RCC 7860 (cell line): ENCODE data around the gene AICDA.
"Not testable (repeated sequence)": the region's sequence is repeated elsewhere in the genome, so short reads cannot be mapped to it uniquely, and the experiment has no call there.

Experiments
- DNase-seq: peaks from one replicate; pipeline ENCODE4 v3.0.0-alpha.2; 2015; ENCODE audit warnings: low spot score
- FAIRE-seq: peaks from 2 replicates; lab custom pipeline; 2012; peaks lifted over from hg19 to GRCh38; lab: Jason Lieb, UNC

AICDA gene

DNA sequence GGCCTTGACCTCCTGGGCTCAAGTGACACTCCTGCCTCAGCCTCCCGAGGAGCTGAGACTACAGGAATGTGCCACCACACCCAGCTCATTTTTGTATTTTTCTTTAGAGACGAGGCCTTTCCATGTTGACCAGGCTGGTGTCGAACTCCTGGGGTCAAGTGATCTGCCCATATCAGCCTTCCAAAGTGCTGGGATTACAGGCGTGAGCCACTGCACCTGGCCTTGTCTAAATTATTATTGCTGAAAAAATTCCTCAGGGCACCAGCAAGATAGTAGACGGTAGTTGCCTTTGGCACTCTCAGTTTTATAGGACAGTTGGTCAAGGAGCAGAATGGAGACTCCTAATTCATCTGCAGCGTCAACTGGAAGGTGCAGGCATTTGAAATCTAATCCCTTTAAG is 2.5 kb upstream of the AICDA start:
- DNase-seq (no peak), FAIRE-seq (no peak)

DNA sequence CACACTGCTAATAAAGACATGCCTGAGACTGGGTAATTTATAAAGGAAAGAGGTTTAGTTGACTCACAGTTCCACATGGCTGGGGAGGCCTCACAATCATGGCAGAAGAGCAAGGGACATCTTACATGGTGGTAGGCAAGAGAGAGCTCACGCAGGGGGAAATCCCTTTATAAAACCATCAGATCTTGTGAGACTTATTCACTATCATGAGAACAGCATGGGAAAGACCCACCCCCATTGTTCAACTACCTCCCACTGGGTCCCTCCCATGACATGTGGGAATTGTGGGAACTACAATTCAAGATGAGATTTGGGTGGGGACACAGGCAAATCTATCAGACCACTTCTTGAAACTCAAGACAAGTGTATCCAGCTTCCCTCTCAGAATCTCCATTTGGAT is 1.2 kb upstream of the AICDA start:
- not testable (repeated sequence) for DNase-seq, FAIRE-seq

DNA sequence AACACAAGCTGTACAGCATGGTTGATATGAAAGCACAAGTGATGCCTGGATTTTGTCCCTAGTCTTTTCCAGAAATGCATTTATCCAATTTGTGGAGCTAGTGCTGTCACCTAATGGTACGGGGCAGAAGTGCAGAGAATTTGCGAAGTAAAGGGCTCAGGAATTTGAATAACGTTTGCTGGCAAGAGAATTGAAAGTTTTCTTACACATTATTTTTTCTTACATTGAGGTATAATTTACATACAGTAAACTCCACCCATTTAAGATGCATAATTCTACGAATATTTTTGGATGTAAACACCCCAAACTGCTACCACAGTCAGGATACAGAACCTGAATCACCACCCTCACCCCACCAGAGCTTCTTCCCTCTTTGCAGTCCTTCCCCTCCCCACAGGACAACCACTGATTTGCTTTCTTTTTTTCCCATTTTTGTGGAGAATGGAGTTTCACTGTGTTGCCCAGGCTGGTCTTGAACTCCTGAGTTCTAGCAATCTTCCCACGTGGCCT is 3.5 kb downstream of the AICDA start:
- DNase-seq (peak; percentile 28), FAIRE-seq (peak; percentile 61)

DNA sequence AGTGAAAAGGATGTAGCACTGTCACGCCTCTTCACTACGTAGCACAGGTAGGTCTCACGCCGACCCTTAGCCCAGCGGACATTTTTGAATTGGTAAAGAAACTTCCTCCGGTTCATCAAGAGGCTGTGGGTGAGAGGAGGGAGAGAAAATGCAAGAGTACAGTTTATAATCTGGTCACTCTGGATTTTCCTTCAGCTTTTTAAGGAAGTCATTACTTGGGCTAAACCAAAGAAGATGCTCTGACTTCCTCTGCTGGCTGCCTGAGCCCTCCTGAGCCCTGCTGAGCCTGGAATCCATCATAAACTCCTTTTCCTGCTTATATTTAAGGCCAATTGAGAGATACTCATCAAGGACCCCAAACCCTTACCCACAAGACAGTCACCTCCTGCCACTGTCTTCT is 5.8 kb downstream of the AICDA start:
- FAIRE-seq: no peak

DNA sequence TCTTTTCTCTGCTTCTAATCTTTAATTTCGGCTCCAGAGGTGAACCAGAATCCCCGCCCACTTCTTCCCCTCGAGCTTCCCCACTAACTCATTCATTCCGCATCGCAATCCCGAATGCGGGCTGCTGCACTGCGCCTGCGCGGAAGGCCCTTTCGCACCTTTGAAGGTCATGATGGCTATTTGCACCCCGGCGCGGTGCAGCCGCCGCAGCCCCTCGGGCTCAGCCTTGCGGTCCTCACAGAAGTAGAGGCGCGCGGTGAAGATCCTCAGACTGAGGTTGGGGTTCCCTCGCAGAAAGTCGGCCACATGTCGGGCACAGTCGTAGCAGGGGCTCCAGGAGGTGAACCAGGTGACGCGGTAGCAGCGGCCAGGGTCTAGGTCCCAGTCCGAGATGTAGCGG is 7.6 kb downstream of the AICDA start:
- DNase-seq (no peak), FAIRE-seq (no peak)

More for the DNA sequence above, 5.8 kb downstream of the AICDA start:
- DNase-seq: no peak

DNA sequence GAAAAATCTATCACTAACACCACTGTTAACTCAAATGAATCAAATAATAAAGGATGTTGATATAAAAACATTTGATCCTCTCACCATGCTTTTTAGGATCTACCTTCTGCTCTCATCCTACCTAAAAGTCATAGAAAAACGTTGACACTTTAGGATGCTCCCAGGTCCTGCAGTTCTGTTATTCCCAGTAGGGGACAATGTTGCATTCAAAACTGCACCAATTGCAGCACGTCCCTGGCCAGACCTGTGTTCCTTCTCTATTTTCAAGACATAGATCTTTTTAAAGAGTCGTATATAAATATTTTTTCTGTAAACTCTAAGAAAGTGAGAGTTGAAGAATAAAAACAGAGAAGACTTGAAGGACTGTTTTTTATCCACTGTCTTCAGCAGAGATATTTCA is 8.8 kb downstream of the AICDA start:
- DNase-seq: no peak
- no peak for FAIRE-seq

DNA sequence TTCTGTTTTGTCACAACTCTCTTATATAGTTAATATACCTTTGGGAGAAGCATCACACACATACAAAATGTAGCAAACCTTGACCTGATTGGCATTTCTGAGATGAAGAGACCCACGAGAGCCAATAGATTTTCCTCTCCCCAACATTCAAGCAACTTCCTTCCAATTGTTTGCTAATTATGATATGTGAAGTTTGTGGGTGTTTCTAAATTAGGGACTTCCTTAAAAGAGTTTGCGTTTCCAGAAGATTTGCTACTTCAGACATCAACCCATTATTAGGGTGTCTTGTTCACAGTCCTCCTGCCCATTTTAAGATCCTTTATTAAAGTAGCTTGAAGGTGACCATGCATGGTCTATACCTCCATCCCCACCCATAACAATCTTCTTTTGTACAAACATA is 9.4 kb downstream of the AICDA start:
- no peak for FAIRE-seq
- DNase-seq: no peak

DNA sequence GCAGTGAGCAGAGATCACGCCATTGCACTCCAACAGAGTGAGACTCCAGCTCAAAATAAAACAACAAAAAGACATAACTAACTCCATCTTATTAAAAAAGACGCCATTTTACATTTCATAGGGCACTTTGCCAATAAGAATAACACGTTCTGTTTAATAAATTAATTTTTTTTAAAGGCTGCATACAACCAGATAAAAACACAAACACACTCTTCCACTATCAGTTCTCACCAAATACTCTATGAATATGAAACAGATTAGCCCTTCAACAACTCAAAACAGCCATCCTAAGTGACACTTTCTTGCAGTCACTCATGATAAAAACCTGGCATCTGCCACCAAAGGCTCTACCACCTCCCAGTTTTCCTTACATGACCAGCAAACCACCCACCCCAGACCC is 16.1 kb downstream of the AICDA start:
- FAIRE-seq (no peak), DNase-seq (no peak)

DNA sequence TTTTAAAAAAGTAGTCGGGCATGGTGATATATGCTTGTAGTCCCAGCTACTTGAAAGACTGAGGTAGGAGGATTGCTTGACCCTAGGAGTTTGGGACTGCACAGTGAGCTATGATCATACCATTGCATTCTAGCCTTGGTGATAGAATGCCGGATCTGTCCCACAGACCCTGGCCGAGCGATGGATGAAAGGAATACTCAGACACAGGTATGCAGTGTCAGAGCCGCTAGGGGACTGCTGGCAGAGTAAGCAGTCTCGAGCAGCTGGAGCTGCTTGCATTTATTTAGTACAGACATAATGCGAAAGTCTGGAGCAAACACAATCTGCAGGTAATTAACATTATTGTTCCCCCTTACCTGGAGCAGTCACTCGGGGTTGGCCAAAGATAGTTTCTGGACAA is 18.6 kb downstream of the AICDA start:
- no peak for DNase-seq
- FAIRE-seq: no peak

DNA sequence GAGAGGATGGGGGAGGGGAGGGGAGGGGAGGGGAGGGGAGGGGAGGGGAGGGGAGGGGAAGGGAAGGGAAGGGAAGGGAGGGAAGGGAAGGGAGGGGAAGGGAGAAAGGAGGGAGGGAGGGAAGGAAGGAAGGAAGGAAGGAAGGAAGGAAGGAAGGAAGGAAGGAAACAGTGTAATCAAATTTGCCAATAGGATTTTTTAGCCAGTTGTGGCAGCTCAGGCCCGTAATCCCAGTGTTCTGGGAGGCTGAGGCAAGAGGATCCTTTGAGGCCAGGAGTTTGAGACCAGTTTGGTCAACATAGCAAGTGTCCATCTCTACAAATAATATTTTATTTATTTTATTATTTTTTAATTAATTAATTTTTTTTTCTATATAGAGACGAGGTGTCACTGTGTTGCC is 19.4 kb downstream of the AICDA start:
- DNase-seq (no peak), FAIRE-seq (no peak)

DNA sequence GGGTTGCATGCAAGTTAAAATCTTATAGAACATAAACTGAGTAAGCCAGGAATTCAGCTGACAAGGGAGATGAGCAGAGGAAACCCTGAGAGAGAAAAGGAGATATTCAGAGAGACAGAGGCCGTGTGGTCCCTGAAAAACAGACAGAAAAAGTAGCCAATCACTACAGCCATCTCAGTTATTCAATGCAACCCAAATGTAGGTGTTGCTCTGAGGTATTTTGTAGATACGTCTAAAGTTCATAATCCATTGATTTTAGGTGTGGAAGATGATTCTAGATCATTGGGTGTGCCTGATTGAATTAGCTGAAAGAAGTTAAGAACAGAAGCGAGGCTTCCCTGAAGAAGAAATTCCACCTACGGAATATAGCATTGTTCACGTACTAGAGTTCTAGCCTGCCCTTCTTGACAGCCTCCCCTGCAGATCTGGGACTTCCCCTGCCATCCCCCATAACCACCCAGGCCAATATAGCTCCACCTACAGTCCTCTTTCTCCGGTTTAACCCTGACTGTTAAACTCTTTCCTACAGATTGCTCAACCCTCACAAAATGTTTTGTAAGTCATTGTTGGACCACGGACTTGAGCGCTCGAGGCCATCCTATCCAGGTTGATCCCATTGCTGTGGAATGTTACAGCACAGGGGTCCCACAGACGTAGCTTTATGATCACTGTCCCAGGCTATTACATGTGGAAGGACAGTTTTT is 21.7 kb downstream of the AICDA start:
- DNase-seq (no peak), FAIRE-seq (no peak)

DNA sequence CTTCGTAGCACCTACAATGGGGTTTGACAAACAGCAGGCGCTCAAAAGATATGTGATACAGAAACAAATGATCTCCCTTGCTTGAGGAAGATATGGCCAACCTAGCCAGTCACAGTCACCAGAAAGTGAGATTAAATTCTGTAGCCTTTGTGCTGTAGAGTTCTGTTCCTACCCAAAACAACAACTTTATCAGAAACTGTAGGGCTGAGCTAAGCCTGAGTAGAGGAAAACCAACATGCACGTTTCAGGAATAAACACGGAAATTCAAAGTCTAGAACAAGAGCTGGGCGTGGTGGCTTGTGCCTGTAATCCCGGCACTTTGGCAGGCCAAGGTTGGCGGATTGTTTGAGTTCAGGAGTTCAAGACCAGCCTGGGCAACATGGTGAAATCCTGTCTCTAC is 23.0 kb downstream of the AICDA start:
- DNase-seq (no peak), FAIRE-seq (no peak)

DNA sequence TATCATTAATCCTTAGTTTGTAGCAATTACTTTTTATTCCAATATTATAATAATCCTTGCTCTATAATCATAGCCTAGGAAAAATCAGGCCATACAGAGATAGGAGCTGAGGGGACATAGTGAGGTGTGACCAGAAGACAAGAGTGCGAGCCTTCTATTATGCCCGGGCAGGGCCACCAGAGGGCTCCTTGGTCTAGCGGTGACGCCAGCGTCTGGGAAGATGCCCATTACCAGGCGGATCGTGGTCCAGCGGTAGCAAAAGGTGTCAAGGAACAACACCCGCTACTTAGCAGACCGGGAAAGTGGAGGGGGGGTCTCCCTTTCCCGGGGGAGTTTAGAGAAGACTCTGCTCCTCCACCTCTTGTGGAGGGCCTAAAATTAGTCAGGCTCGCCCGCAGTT is 28.2 kb downstream of the AICDA start:
- not testable (repeated sequence) for FAIRE-seq, DNase-seq

DNA sequence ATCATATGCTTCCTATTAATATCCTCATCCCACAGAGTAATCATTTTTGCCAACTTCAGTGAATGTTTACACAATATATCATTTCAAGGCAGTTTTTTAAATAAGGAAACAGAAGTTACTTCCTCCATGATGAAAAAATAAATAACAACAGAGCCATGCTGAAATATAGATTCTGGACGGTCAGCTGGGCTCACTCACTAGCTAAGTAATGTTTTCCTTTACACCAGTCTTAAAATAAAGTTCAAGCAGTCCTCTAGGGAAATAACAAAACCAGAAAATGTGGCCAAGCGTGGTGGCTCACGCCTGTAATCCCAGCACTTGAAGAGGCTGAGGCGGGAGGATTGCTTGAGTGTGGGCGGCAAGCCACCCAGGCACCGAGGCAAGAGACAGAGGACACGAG is 28.7 kb downstream of the AICDA start:
- FAIRE-seq (no peak), DNase-seq (no peak)

DNA sequence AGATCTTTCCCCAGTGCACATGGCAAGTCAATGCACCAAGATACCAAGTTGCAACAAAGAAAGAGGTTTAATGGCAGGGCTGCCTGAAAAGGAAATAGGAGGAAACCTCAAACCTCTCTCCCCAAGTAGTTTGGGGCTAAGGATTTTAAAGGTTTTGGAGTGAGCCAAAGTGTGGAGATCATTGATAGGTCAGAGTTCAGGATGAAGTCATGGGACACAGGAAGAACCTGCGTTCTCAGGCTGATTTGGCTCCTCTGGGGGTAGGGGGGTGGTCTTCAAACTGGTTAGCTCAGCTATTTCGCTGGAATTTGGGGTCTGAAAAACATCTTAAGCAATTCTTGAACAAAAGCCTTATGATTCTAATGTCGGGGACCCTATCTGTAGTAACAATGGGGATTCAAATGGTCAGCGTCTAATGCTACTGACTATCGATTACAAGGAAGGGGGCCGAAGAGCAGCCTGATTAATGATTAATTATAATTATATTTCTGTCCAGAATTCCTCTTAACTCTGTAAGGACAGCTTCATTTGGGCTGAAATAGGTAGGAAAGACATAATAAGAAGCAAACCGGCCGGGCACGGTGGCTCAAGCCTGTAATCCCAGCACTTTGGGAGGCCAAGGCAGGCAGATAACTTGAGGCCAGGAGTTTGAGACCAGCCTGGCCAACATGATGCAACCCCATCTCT is 31.4 kb downstream of the AICDA start:
- no peak for DNase-seq
- FAIRE-seq: no peak

DNA sequence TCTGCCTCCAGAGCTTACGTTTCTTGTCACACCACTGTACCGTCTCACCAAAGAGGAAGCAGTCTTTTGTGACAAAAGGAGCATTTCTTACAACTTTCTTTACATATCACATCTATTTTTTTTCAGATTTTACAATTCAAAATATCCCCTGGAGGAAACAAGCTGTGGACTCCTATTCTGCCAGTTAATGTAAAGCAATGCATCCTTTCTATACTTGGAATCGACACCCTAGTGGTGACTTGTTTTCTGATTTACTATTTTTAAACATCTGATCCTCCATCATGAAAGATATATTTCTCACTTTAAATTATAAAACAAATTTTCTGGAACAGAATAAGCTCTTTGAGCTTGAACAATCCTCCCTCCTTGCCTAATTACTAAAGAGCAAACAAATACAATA is 34.8 kb downstream of the AICDA start:
- FAIRE-seq: no peak
- no peak for DNase-seq

DNA sequence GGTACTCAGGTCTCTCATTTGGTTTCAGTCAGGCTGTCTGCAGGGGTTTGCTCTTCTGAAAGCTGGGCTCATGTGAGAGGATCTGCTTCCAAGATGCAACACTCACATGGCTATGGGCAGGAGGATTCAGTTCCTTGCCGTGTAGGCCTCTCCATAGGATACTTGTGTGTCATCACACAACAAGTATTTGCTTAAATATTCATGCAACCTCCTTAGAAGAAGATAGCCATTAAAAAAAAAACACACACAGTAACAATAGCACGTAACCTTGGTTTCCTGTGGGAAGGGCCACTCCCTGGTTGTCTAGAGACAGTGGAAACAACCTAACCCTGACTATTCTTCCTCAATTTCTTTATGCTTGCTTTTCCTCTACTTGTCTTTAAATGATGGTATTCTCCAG is 40.2 kb downstream of the AICDA start:
- no peak for FAIRE-seq
- no peak for DNase-seq

DNA sequence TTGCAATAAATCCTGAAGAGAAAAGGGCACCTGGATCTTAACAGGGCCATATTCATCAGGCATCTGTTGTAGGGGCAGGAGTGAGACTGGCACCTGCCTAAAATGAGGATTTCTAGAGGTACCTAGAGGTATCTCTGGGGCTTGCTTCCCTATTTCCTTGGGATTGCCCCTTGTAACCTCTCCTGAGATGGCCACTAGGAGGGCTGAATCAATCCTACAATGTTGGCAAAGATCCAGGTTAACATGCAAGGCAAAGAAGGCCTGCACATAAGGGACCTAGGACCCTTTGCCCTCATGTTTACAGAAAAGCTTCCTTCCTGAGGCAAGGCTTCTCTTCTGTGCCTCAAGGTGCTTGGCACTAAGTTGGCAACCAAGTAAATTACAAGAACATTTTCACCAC is 46.1 kb downstream of the AICDA start:
- no peak for DNase-seq
- FAIRE-seq: no peak

DNA sequence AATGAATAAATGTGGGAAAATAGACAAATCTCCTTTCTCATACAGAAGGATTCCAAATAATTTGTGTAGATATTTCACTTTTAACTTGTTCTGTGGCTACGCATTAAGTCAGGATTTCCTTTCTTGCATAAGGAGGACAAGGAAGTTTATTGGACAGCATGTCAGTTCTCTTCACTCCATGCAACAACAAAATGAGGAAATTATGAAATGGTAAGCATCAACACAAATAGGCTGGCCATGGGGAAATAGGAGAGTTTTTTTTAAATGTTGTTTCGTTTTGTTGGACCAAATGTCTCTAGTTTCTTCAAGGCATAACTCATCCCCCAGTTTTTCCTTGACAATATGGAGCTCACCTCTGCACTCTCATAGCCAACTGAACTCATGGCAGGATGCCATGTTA is 46.6 kb downstream of the AICDA start:
- FAIRE-seq, DNase-seq: not testable (repeated sequence)

DNA sequence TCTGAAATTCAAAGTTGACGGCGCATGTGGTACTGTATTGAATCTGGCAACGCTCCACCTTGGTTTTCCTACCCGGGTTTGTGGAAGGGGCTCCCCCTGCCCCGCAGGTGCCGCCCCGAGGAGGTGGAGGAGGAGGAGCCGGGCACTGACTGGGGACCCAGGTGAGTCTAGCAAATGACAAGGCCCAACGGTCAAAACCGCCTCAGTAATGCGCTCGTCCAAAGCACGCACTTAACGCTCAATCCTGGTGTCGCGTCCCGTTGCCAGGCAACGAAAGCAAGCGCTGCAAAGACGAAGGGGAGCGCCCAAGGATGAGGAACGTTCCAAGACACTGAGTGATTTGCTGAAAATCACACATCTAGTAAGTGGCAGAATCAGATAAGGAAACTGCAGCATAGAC is 48.0 kb downstream of the AICDA start:
- DNase-seq: no peak

DNA sequence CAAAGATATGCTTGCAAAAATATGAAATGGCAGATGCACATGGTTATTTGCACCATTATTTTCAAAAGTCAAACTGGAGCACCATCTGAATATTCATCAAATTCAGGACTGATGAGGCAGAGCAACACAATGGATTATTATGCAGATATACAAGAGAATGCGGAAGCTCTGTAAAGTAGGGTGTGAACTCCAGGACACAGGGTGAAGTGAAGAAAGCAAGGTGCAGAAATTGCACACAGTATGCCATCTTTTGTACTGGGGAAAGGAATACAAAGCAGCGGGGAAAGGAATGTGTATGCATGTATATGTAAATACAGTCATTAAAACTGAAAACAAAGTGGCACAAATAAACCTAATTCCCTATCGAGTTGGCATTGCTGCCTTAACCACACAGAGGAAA is 49.3 kb downstream of the AICDA start:
- no peak for FAIRE-seq
- DNase-seq: no peak

More for the DNA sequence above, 48.0 kb downstream of the AICDA start:
- FAIRE-seq: no peak

DNA sequence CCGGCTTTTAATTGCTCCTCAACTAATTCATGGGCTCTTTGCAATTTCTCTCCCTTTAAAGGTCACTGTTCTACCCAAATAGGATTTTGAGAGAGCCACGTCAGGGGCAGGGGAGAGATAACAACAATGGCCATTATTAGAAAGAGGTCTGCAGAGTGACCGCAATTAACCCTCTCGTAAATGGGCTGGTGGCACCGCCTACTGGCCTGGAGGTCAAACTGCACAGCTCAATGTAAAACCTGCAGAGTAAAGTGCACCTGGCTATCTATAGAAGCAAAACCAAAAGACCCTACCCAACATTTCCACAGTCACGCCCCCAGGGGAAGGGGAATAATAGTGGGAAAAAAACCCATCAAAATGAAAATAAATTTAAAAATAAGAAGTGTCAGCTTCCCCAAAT is 50.3 kb downstream of the AICDA start:
- FAIRE-seq (no peak), DNase-seq (no peak)
